H1 (cell line): Measurements from ENCODE around the gene MRPL36. TPM values are rescaled to one million over a fixed set of nuclear protein-coding genes. Genes with fewer than 3 reads are reported as not detected.
A peak's percentile ranks its signal among the peaks of the same experiment; 100 is the strongest.

Experiments used
- CTCF ChIA-PET: fragments of 300-600 bp; sonication (Branson Sonifier 250); formaldehyde crosslinking; loops from one replicate; lab custom pipeline; 2021; ENCODE audit not compliant: partially characterized antibody; lab: Charles Lee
- POLR2A ChIA-PET: fragments of 300-600 bp; sonication (Branson Sonifier 250); formaldehyde crosslinking; loops from one replicate; lab custom pipeline; 2021; ENCODE audit warnings: inconsistent platforms; ENCODE audit not compliant: partially characterized antibody; lab: Charles Lee
- DNase-seq, 2 experiments: peaks; one replicate each; pipeline versions ENCODE4 v3.0.0 to v3.0.0-alpha.2; 2010 to 2022; ENCODE audit warnings: low spot score in 2 of 2, low read depth in 1 of 2, mixed read lengths in 1 of 2
- FAIRE-seq: peaks from 2 replicates; lab custom pipeline; 2011; peaks lifted over from hg19 to GRCh38; lab: Jason Lieb, UNC
- H2AFZ ChIP-seq: 2 replicates; pipeline ENCODE4 v1.8.1; 2012; ENCODE audit warnings: low read length, inconsistent platforms
- H2AK5ac ChIP-seq: 2 replicates; pipeline ENCODE4 v1.6.1; 2013; ENCODE audit warnings: low read depth, low read length
- H2BK120ac ChIP-seq: replicated peaks from 2 replicates; pipeline ENCODE3; 2013; ENCODE audit warnings: low read depth, low read length, inconsistent platforms
- H2BK12ac ChIP-seq: 2 replicates; pipeline ENCODE4 v1.6.1; 2013; ENCODE audit warnings: low read depth, low read length
- H2BK15ac ChIP-seq: 2 replicates; pipeline ENCODE4 v1.6.1; 2013; ENCODE audit warnings: low read length
- H2BK20ac ChIP-seq: 2 replicates; pipeline ENCODE4 v1.6.1; 2013; ENCODE audit warnings: low read length
- H2BK5ac ChIP-seq: 2 replicates; pipeline ENCODE4 v1.6.1; 2013; ENCODE audit warnings: low read depth, low read length
- H3K14ac ChIP-seq: 2 replicates; pipeline ENCODE4 v1.6.1; 2013; ENCODE audit warnings: inconsistent platforms; ENCODE audit not compliant: insufficient read length
- H3K18ac ChIP-seq: 2 replicates; pipeline ENCODE4 v1.6.1; 2013; ENCODE audit warnings: low read length; ENCODE audit errors: extremely low read depth
- H3K23ac ChIP-seq: 2 replicates; pipeline ENCODE4 v1.6.1; 2013; ENCODE audit warnings: inconsistent platforms; ENCODE audit not compliant: insufficient read length
- H3K23me2 ChIP-seq: 2 replicates; pipeline ENCODE4 v1.6.1; 2013; ENCODE audit warnings: low read depth, low read length
- H3K27ac ChIP-seq: 2 replicates; pipeline ENCODE4 v1.6.1; 2011; ENCODE audit warnings: low read depth, low read length, inconsistent platforms
- H3K27me3 ChIP-seq, 4 experiments: replicated peaks in 1 of 4; 1 replicate in 1 of 4; 2 replicates in 3 of 4; pipeline versions ENCODE4 v1.6.1 to v1.8.1; 2011 to 2013; ENCODE audit warnings: low read length in 3 of 4, mild to moderate bottlenecking in 3 of 4, inconsistent platforms in 2 of 4, mixed read lengths in 2 of 4, moderate library complexity in 1 of 4; ENCODE audit not compliant: control insufficient read depth in 3 of 4, insufficient read depth in 3 of 4; ENCODE audit errors: extremely low read depth in 1 of 4
- H3K36me3 ChIP-seq, 4 experiments: 2 replicates each; pipeline versions ENCODE4 v1.6.1 to v1.8.1; 2011 to 2013; ENCODE audit warnings: mild to moderate bottlenecking in 4 of 4, low read length in 3 of 4, moderate library complexity in 2 of 4, control low read depth in 1 of 4, inconsistent platforms in 1 of 4; ENCODE audit not compliant: insufficient read depth in 4 of 4, control insufficient read depth in 2 of 4
- H3K4ac ChIP-seq: replicated peaks from 2 replicates; pipeline ENCODE3; 2013; ENCODE audit warnings: low read length, low read depth, mixed read lengths, inconsistent platforms; ENCODE audit not compliant: insufficient read length
- H3K4me1 ChIP-seq, 4 experiments: replicated peaks in 1 of 4; 1 replicate in 1 of 4; 2 replicates in 3 of 4; pipeline versions ENCODE4 v1.6.1 to v1.8.1; 2011 to 2013; ENCODE audit warnings: low read length in 3 of 4, inconsistent platforms in 2 of 4, mixed read lengths in 1 of 4; ENCODE audit not compliant: insufficient read depth in 4 of 4, control insufficient read depth in 3 of 4
- H3K4me2 ChIP-seq, 2 experiments: 2 replicates each; pipeline versions ENCODE4 v1.6.1 to v1.8.1; 2011 to 2013; ENCODE audit warnings: low read depth in 2 of 2, low read length in 2 of 2, control low read depth in 1 of 2, inconsistent platforms in 1 of 2, mild to moderate bottlenecking in 1 of 2; ENCODE audit not compliant: insufficient read depth in 1 of 2
- H3K4me3 ChIP-seq, 4 experiments: fragments of 200-600, 300-600 bp in 1 of 4; sonication (generic), shearing (Covaris generic), sonication (Bioruptor Twin) in 1 of 4; 2 replicates each; pipeline versions ENCODE4 v1.5.1 to v1.8.1; 2011 to 2016; ENCODE audit warnings: low read length in 4 of 4, low read depth in 3 of 4, control low read depth in 2 of 4, inconsistent platforms in 2 of 4, mild to moderate bottlenecking in 2 of 4, mixed read lengths in 1 of 4, moderate library complexity in 1 of 4; ENCODE audit not compliant: insufficient read depth in 2 of 4; ENCODE audit errors: extremely low read depth in 1 of 4
- H3K56ac ChIP-seq: replicated peaks from 2 replicates; pipeline ENCODE3; 2013; ENCODE audit warnings: low read depth, mild to moderate bottlenecking, mixed read lengths, low read length, inconsistent platforms; ENCODE audit not compliant: insufficient read length
- H3K79me1 ChIP-seq: 2 replicates; pipeline ENCODE4 v1.6.1; 2013; ENCODE audit warnings: low read depth, low read length, control low read depth
- H3K79me2 ChIP-seq, 2 experiments: 2 replicates each; pipeline versions ENCODE4 v1.6.1 to v1.8.1; 2012 to 2013; ENCODE audit warnings: low read length in 2 of 2, mild to moderate bottlenecking in 2 of 2, inconsistent platforms in 1 of 2; ENCODE audit not compliant: insufficient read depth in 2 of 2, control insufficient read depth in 1 of 2
- H3K9ac ChIP-seq, 4 experiments: replicated peaks in 1 of 4; 1 replicate in 1 of 4; 2 replicates in 3 of 4; pipeline versions ENCODE4 v1.6.1 to v1.8.1; 2011 to 2013; ENCODE audit warnings: low read depth in 3 of 4, low read length in 3 of 4, control low read depth in 2 of 4, mild to moderate bottlenecking in 2 of 4, moderate library complexity in 2 of 4, inconsistent platforms in 1 of 4; ENCODE audit errors: extremely low read depth in 1 of 4
- H3K9me3 ChIP-seq, 2 experiments: 2 replicates each; pipeline versions ENCODE4 v1.6.1 to v1.8.1; 2012 to 2013; ENCODE audit warnings: mild to moderate bottlenecking in 2 of 2, moderate library complexity in 2 of 2, control low read depth in 1 of 2, inconsistent platforms in 1 of 2, low read depth in 1 of 2, low read length in 1 of 2, mixed read lengths in 1 of 2; ENCODE audit not compliant: insufficient read depth in 2 of 2
- H4K20me1 ChIP-seq, 2 experiments: replicated peaks in 1 of 2; 2 replicates each; pipeline versions ENCODE3 to v1.8.1; 2011 to 2013; ENCODE audit warnings: inconsistent platforms in 2 of 2, low read length in 2 of 2, mild to moderate bottlenecking in 1 of 2; ENCODE audit not compliant: insufficient read depth in 2 of 2, control insufficient read depth in 1 of 2
- H4K5ac ChIP-seq: 2 replicates; pipeline ENCODE4 v1.6.1; 2013; ENCODE audit warnings: low read length, low read depth, mixed read lengths, inconsistent platforms; ENCODE audit not compliant: insufficient read length
- H4K8ac ChIP-seq: 2 replicates; pipeline ENCODE4 v1.8.0; 2013; ENCODE audit warnings: mild to moderate bottlenecking, moderate library complexity, low read length, inconsistent platforms; ENCODE audit not compliant: insufficient read depth; ENCODE audit errors: extremely low read depth
- H4K91ac ChIP-seq: replicated peaks from 2 replicates; pipeline ENCODE3; 2013; ENCODE audit warnings: low read length, mixed read lengths, inconsistent platforms; ENCODE audit not compliant: insufficient read length
- EP300 ChIP-seq, 2 experiments: IDR thresholded peaks; 1 replicate in 1 of 2; 2 replicates in 1 of 2; pipeline ENCODE4 v1.6.1; 2011 to 2012; ENCODE audit warnings: low read depth in 2 of 2, low read length in 2 of 2, mild to moderate bottlenecking in 2 of 2, borderline replicate concordance in 1 of 2, inconsistent platforms in 1 of 2, moderate library complexity in 1 of 2
- RAD21 ChIP-seq, 2 experiments: IDR thresholded peaks in 1 of 2; conservative IDR thresholded peaks in 1 of 2; 2 replicates each; pipeline ENCODE4 v1.6.1; 2011; ENCODE audit warnings: low read depth in 2 of 2, low read length in 2 of 2, improper control_type of control experiment in 1 of 2, inconsistent platforms in 1 of 2, mild to moderate bottlenecking in 1 of 2, moderate library complexity in 1 of 2
- RFX5 ChIP-seq: IDR thresholded peaks from 2 replicates; pipeline ENCODE4 v1.6.1; 2011; ENCODE audit warnings: low read depth, low read length, improper control_type of control experiment, borderline replicate concordance
- WGBS, 2 experiments: shearing (Covaris generic) in 1 of 2; methylation state at CpG; one replicate each; pipeline versions ENCODE4 v1.1.6 to v1.1.7; 2013 to 2015; ENCODE audit warnings: low lambda C conversion rate in 2 of 2, mixed read lengths in 2 of 2, inconsistent platforms in 1 of 2, low coverage in 1 of 2, missing lambda C conversion rate in 1 of 2; ENCODE audit not compliant: insufficient replicate concordance in 2 of 2, insufficient coverage in 1 of 2, insufficient read length in 1 of 2; ENCODE audit errors: extremely low coverage in 1 of 2, missing lambda C conversion rate in 1 of 2; 5-methylcytosine and 5-hydroxymethylcytosine counted together
- polyA plus RNA-seq, 7 experiments: library from polyadenylated mRNA; depleted of rRNA in 3 of 7; stranded (reverse) in 5 of 7; unstranded in 2 of 7; fragments of >200 nt in 5 of 7; fragments of 200-250 nt in 2 of 7; gene quantifications; 1 replicate in 5 of 7; 2 replicates in 1 of 7; 4 replicates in 1 of 7; pipeline versions ENCODE4 v1.2.1 to v1.2.3, GENCODE V29; 2011 to 2013; ENCODE audit warnings: missing spikeins in 2 of 7, mixed read lengths in 2 of 7
- total RNA-seq: library from RNA; stranded (reverse); fragmentation: NEBNext Ultra II Directional; extraction: Animal tissue kit (Norgen Biotek cat#: 25700); gene quantifications from 2 replicates; pipeline ENCODE4 v1.2.1, GENCODE V29; 2021
- TF ChIP-seq, protein P1 (sequence below), 3 experiments: IDR thresholded peaks; 1 replicate in 2 of 3; 2 replicates in 1 of 3; pipeline versions ENCODE4 v1.5.1 to v1.6.1; 2011; ENCODE audit warnings: low read length in 3 of 3, mild to moderate bottlenecking in 3 of 3, inconsistent platforms in 2 of 3, low read depth in 1 of 3, moderate library complexity in 1 of 3; ENCODE audit not compliant: insufficient read depth in 1 of 3; ENCODE audit errors: control extremely low read depth in 1 of 3

MRPL36 gene
- total and polyA plus RNA-seq, 2 of the 8 experiments (the other 6 are each of a cell fraction or from before 2014, with no cell fraction given): 56.3 to 81.5 TPM

- Histone ChIP-seq H3K18ac (no peak overlapping the region), H2BK120ac (no peak overlapping the region), H3K9me3 (no peaks in the 10 kb centered on the region), H3K27ac (no peak overlapping the region), H3K36me3 (peaks cover 0 to 7% (median 0%) of the 10 kb centered on the region in 4 experiments; a peak in 2 of 8 replicates), H3K79me2 (no peaks in the 10 kb centered on the region), H4K8ac (no peak overlapping the region), H3K4me1 (peaks cover 0 to 10% (median 3%) of the 10 kb centered on the region in 4 experiments; a peak in 5 of 7 replicates), H3K27me3 (no peaks in the 10 kb centered on the region), H4K5ac (no peak overlapping the region), H2BK5ac (no peak overlapping the region), H2BK12ac (no peak overlapping the region), H3K4ac (no peak overlapping the region), H3K79me1 (peaks cover 8% of the 10 kb centered on the region; the same call in 1 of the 2 replicates), H3K9ac (no peak overlapping the region)
- WGBS, 2 experiments: 89% methylated on average over 23 of the region's 26 CpGs; no CpG with 5 or more reads in 1 of the 2 experiments
- POLR2A ChIA-PET: interaction anchor here (2.3 kb wide), 1 partner anchor 25 kb away, joined by 12 read pairs; the partner anchor contains the start of genes MRPL36 and NDUFS6
- FAIRE-seq: no peak
- no peak for DNase-seq
- TF ChIP-seq EP300 (IDR thresholded peaks at IDR 0.05; ENCODE audit: borderline replicate concordance in 1 of 2, low read depth in 2 of 2, low read length in 2 of 2) (no peak), RAD21 (IDR thresholded peaks at IDR 0.05 in 1 of 2, conservative IDR thresholded peaks at IDR 0.05 in 1 of 2; ENCODE audit: low read depth in 2 of 2, low read length in 2 of 2) (peak in 1 of 2 experiments; percentile 14; a peak in 1 of 4 replicates), RFX5 (no peak)
- TF ChIP-seq, protein P1, sequence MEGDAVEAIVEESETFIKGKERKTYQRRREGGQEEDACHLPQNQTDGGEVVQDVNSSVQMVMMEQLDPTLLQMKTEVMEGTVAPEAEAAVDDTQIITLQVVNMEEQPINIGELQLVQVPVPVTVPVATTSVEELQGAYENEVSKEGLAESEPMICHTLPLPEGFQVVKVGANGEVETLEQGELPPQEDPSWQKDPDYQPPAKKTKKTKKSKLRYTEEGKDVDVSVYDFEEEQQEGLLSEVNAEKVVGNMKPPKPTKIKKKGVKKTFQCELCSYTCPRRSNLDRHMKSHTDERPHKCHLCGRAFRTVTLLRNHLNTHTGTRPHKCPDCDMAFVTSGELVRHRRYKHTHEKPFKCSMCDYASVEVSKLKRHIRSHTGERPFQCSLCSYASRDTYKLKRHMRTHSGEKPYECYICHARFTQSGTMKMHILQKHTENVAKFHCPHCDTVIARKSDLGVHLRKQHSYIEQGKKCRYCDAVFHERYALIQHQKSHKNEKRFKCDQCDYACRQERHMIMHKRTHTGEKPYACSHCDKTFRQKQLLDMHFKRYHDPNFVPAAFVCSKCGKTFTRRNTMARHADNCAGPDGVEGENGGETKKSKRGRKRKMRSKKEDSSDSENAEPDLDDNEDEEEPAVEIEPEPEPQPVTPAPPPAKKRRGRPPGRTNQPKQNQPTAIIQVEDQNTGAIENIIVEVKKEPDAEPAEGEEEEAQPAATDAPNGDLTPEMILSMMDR (IDR thresholded peaks at IDR 0.05; ENCODE audit: control extremely low read depth in 1 of 3, insufficient read depth in 1 of 3, low read depth in 1 of 3, low read length in 3 of 3): 0 out of 4 replicates have a peak, but pooled peaks of 1 of the 3 experiments have one; percentile 7
- TF ChIP-seq, all 59 proteins: peak for 2
- CTCF ChIA-PET: no interaction called here
- H3K4me3 ChIP-seq: no peak overlapping the region
- no peaks in the 10 kb centered on the region; the same call in 1 of the 2 replicates for H3K23me2 ChIP-seq
- H3K56ac ChIP-seq: no peak overlapping the region
- H2AK5ac ChIP-seq: no peak overlapping the region
- H3K14ac ChIP-seq: no peak overlapping the region
- no peak overlapping the region for H3K23ac ChIP-seq
- no peak overlapping the region for H4K91ac ChIP-seq
- no peak overlapping the region for H3K4me2 ChIP-seq
- no peak overlapping the region for H2BK20ac ChIP-seq
- peaks cover 0 to 4% of the 10 kb centered on the region in 2 experiments for H4K20me1 ChIP-seq
- no peak overlapping the region for H2BK15ac ChIP-seq
- H2AFZ ChIP-seq: no peak overlapping the region
These were observed 26.8 kb upstream of the MRPL36 start for GRCh38 chr5:1826235-1826980.
